Neural cell (in vitro differentiated cells): ENCODE data around the gene PRXL2B.

Experiments used
- CTCF ChIP-seq: fragments of 450-650 bp; IDR thresholded peaks from 2 replicates; pipeline ENCODE4 v1.5.1; 2014; ENCODE audit warnings: antibody characterized with exemption, mild to moderate bottlenecking, moderate library complexity; ENCODE audit not compliant: poor library complexity, severe bottlenecking
- EP300 ChIP-seq: fragments of 450-650 bp; conservative IDR thresholded peaks from 2 replicates; pipeline ENCODE4 v1.6.1; 2014; ENCODE audit warnings: antibody characterized with exemption, mild to moderate bottlenecking, moderate library complexity; ENCODE audit not compliant: poor library complexity, severe bottlenecking
- EZH2 ChIP-seq: fragments of 200-600, 300-800 bp; shearing (Covaris generic), sonication (generic); IDR thresholded peaks from 2 replicates; pipeline ENCODE4 v1.6.1; 2014; ENCODE audit warnings: antibody characterized with exemption, low read length, borderline replicate concordance, mild to moderate bottlenecking; ENCODE audit not compliant: insufficient read depth, poor library complexity, severe bottlenecking
- POLR2AphosphoS5 ChIP-seq: IDR thresholded peaks from 2 replicates; pipeline ENCODE4 v1.6.1; 2012
- RAD21 ChIP-seq: fragments of 450-650 bp; conservative IDR thresholded peaks from 2 replicates; pipeline ENCODE4 v1.6.1; 2014; ENCODE audit warnings: antibody characterized with exemption, mild to moderate bottlenecking, moderate library complexity
- REST ChIP-seq: IDR thresholded peaks from 2 replicates; pipeline ENCODE4 v1.6.1; 2012; ENCODE audit warnings: borderline replicate concordance
- SMC3 ChIP-seq: fragments of 450-650 bp; conservative IDR thresholded peaks from 2 replicates; pipeline ENCODE4 v1.6.1; 2014; ENCODE audit warnings: antibody characterized with exemption, mild to moderate bottlenecking, moderate library complexity; ENCODE audit not compliant: poor library complexity
- TAF1 ChIP-seq: IDR thresholded peaks from 2 replicates; pipeline ENCODE4 v1.6.1; 2012; ENCODE audit warnings: low read depth

GRCh38 chr1:2606396-2606880, 19.9 kb downstream of the PRXL2B start:
- TF ChIP-seq REST: no peak
- no peak for TF ChIP-seq CTCF
- no peak for TF ChIP-seq POLR2AphosphoS5
- TF ChIP-seq EZH2: no peak
- no peak for TF ChIP-seq RAD21
- TF ChIP-seq TAF1: no peak
- no peak for TF ChIP-seq SMC3
- no peak for TF ChIP-seq EP300
